ENCODE data around the gene RRP9.
"Not testable (repeated sequence)": the region's sequence is repeated elsewhere in the genome, so short reads cannot be mapped to it uniquely, and the experiment has no call there.

Gene RRP9

GRCh38 chr3:51916418-51916817 lies 25.3 kb downstream of the RRP9 start:
- no peak for TF ChIP-seq CTCF (IDR thresholded peaks at IDR 0.05)
- no peak for DNase-seq (ENCODE audit: low spot score)
- H3K27ac ChIP-seq: no peak overlapping the region

GRCh38 chr3:51908026-51908425 lies 33.7 kb downstream of the RRP9 start:
- H3K27ac ChIP-seq: no peak overlapping the region
- TF ChIP-seq CTCF (IDR thresholded peaks at IDR 0.05): no peak
- DNase-seq (ENCODE audit: low spot score): no peak
- no peak overlapping the region for H3K4me3 ChIP-seq

More at GRCh38 chr3:51916418-51916817, 25.3 kb downstream of the RRP9 start:
- H3K4me3 ChIP-seq: no peak overlapping the region

GRCh38 chr3:51904034-51904823 lies 37.5 kb downstream of the RRP9 start:
- no peak overlapping the region for H3K27ac ChIP-seq
- H3K4me3 ChIP-seq: no peak overlapping the region
- no peak for TF ChIP-seq CTCF (IDR thresholded peaks at IDR 0.05)
- no peak for DNase-seq (ENCODE audit: low spot score)

GRCh38 chr3:51902361-51902760 lies 39.3 kb downstream of the RRP9 start:
- DNase-seq (ENCODE audit: low spot score); H3K27ac ChIP-seq; H3K4me3 ChIP-seq: not testable (repeated sequence)

GRCh38 chr3:51900043-51900442 lies 41.7 kb downstream of the RRP9 start:
- H3K27ac ChIP-seq; H3K4me3 ChIP-seq; DNase-seq (ENCODE audit: low spot score): not testable (repeated sequence)

GRCh38 chr3:51897391-51897790 lies 44.3 kb downstream of the RRP9 start:
- Histone ChIP-seq H3K4me3 (no peak overlapping the region), H3K27ac (no peak overlapping the region)
- no peak for DNase-seq (ENCODE audit: low spot score)
- no peak for TF ChIP-seq CTCF (IDR thresholded peaks at IDR 0.05)

GRCh38 chr3:51896607-51897305 lies 44.9 kb downstream of the RRP9 start:
- TF ChIP-seq CTCF (IDR thresholded peaks at IDR 0.05): no peak
- H3K4me3 ChIP-seq: no peak overlapping the region
- DNase-seq (ENCODE audit: low spot score): no peak
- no peak overlapping the region for H3K27ac ChIP-seq

- TF ChIP-seq CTCF (IDR thresholded peaks at IDR 0.05): no peak
- no peak for DNase-seq (ENCODE audit: low spot score)
- Histone ChIP-seq H3K27ac (no peak overlapping the region), H3K4me3 (no peak overlapping the region)
These were observed 46.8 kb downstream of the RRP9 start for GRCh38 chr3:51894939-51895338.

Measured in coronary artery (tissue), 2 donors.